ENCODE data around the gene ZNF865.

DNA sequence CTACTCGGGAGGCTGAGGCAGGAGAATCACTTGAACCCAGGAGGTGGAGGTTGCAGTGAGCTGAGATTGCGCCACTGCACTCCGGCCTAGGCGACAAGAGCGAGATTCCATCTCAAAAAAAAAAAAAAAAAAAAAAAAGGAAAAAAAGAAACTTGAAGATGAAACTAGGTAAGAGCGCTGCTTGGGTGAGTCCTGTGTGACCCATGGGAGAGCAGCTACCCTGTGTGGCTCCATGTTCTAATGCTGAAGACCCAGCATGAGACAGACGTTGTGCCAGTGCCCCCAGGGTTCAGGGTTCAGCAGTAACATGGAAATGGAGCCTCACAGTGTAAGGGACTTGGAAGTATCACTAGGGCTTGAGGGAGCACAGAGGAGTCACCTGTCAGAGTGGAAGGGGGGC, 13.0 kb downstream of the ZNF865 start:
- TF ChIP-seq, protein P1, sequence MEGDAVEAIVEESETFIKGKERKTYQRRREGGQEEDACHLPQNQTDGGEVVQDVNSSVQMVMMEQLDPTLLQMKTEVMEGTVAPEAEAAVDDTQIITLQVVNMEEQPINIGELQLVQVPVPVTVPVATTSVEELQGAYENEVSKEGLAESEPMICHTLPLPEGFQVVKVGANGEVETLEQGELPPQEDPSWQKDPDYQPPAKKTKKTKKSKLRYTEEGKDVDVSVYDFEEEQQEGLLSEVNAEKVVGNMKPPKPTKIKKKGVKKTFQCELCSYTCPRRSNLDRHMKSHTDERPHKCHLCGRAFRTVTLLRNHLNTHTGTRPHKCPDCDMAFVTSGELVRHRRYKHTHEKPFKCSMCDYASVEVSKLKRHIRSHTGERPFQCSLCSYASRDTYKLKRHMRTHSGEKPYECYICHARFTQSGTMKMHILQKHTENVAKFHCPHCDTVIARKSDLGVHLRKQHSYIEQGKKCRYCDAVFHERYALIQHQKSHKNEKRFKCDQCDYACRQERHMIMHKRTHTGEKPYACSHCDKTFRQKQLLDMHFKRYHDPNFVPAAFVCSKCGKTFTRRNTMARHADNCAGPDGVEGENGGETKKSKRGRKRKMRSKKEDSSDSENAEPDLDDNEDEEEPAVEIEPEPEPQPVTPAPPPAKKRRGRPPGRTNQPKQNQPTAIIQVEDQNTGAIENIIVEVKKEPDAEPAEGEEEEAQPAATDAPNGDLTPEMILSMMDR (IDR thresholded peaks at IDR 0.05): no peak
- TF ChIP-seq POLR2AphosphoS5 (IDR thresholded peaks at IDR 0.05; ENCODE audit: insufficient read depth in 1 of 2, low read depth in 1 of 2): no peak

All from vagina (tissue), 2 donors.